Thyroid gland (tissue), 4 donors: ENCODE data around the gene MYH6.

Experiments used
- POLR2A ChIP-seq, 2 donors: fragments of 450-650 bp; IDR thresholded peaks; one replicate each; pipeline ENCODE4 v1.6.1; 2017; ENCODE audit warnings: antibody characterized with exemption in 2 of 2, mild to moderate bottlenecking in 2 of 2, moderate library complexity in 1 of 2
- TF ChIP-seq, protein P1 (sequence below), 6 experiments: fragments of 200-600 bp in 3 of 6; fragments of 450-650 bp in 3 of 6; sonication (generic) in 3 of 6; IDR thresholded peaks; one replicate each; pipeline ENCODE4 v1.5.1; 2016 to 2019; ENCODE audit warnings: antibody characterized with exemption in 6 of 6, mild to moderate bottlenecking in 2 of 6, inconsistent platforms in 1 of 6, moderate library complexity in 1 of 6

DNA sequence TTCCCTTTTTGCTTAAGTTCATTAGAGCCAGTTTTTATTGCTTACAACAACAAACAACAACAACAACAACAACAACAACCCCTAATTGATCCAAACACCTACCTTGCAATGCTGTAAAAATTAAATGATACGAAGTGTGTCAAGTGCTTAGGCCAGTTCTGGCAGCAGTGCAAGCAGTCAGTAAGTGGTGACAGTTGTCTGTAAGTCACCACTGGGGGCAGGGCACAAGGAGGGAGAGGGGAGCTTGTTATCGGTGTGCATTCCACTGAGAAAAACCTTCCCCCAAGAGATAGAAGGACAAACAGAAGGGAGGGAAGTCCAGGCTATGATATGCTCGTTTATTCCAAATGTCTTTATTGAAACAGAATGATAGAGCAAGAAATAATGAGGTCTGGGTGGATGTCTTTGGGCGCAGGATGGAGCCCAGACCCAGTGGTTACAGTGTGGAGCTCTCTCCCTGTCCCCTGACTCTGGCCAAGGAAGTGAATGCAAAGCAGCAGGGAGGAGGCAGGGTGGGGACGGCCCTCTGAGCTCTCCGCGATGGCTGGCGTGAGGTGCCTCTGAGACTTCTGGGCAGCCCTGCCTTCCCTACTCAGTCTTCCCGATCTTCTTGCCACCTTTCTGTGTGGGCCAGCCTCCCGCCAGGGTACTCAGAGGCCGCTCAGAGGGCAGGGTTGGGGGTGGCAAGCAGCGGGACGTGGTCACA is 61.9 kb downstream of the MYH6 start:
- TF ChIP-seq, protein P1, sequence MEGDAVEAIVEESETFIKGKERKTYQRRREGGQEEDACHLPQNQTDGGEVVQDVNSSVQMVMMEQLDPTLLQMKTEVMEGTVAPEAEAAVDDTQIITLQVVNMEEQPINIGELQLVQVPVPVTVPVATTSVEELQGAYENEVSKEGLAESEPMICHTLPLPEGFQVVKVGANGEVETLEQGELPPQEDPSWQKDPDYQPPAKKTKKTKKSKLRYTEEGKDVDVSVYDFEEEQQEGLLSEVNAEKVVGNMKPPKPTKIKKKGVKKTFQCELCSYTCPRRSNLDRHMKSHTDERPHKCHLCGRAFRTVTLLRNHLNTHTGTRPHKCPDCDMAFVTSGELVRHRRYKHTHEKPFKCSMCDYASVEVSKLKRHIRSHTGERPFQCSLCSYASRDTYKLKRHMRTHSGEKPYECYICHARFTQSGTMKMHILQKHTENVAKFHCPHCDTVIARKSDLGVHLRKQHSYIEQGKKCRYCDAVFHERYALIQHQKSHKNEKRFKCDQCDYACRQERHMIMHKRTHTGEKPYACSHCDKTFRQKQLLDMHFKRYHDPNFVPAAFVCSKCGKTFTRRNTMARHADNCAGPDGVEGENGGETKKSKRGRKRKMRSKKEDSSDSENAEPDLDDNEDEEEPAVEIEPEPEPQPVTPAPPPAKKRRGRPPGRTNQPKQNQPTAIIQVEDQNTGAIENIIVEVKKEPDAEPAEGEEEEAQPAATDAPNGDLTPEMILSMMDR (IDR thresholded peaks at IDR 0.05), result no peak
- no peak for TF ChIP-seq POLR2A (IDR thresholded peaks at IDR 0.05)
